Hepatic stellate cell (primary cell): ENCODE results near the gene UNC119B.
A peak's percentile ranks its signal among the peaks of the same experiment; 100 is the strongest.
"Not testable (repeated sequence)": the region's sequence is repeated elsewhere in the genome, so short reads cannot be mapped to it uniquely, and the experiment has no call there.

Experiments
- DNase-seq: peaks from one replicate; pipeline ENCODE4 v3.0.0; 2011; ENCODE audit warnings: low spot score

The UNC119B gene

GRCh38 chr12:120710031-120710804 lies at the start of gene UNC119B:
UNC119B (plus strand) TSS chr12:120710458; CDS start chr12:120710475, 17 bp downstream.
- DNase-seq: peak; percentile 83

- no peak for DNase-seq
Observed at GRCh38 chr12:120661432-120661831, 48.8 kb upstream of the UNC119B start.

DNA sequence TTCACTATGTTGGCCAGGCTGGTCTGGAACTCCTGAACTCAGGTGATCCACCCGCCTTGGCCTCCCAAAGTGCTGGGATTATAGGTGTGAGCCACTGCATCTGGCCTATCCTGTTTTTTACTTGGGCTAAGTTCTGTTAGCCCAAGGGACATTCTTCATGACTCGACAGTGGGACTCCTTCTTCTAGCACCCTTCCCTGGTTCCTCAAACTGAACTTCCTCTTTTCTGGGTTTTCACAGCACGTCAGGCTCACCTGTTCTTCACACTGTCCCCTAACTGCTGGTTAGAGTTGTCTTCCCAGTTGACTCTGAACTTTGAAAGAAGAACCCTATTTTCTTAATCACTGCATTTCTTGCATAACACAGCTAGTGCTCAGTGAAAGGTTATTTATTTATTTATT lies 47.4 kb upstream of the UNC119B start:
- DNase-seq: no peak

GRCh38 chr12:120663741-120664140 lies 46.5 kb upstream of the UNC119B start:
- no peak for DNase-seq

DNA sequence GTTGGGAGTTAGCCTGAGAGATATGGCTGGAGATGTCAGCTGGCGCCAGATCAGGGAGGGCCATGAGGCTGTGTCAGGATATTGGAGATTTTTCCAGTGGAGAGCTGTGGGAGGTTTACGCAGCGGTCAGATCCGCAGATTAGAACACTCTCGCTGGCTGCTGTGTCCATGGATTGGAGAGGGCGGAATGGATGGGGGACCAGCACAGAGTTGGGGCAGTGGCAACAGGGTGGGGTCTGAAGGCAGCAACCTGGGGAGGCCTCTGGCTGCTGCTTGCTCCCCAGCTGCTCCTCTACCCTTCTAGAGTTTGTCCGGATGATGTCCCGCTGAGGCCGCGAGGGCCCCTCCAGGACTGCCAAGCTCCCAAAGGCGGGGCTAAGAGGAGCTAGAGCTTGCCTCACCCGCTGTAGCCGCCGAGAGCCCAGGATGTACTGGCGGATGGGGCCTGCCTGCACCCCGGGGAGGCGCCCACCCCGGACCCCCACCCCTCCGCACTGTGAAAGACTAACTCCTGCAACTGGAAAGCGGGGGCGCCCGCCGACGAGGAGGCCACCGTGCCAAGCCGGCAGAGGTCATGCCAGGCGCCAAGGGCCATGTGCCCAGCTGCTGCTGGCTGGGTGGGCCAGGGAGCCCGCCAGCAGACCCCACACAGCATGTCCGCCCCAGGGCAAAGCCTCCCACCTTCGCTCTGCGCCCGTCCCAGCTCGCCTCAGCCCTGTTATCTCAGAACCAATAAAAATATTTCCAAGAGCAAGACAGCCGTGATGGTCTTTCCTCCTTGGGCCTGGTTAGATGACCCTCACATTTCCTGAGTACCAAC lies 43.5 kb upstream of the UNC119B start:
- DNase-seq: no peak

DNA sequence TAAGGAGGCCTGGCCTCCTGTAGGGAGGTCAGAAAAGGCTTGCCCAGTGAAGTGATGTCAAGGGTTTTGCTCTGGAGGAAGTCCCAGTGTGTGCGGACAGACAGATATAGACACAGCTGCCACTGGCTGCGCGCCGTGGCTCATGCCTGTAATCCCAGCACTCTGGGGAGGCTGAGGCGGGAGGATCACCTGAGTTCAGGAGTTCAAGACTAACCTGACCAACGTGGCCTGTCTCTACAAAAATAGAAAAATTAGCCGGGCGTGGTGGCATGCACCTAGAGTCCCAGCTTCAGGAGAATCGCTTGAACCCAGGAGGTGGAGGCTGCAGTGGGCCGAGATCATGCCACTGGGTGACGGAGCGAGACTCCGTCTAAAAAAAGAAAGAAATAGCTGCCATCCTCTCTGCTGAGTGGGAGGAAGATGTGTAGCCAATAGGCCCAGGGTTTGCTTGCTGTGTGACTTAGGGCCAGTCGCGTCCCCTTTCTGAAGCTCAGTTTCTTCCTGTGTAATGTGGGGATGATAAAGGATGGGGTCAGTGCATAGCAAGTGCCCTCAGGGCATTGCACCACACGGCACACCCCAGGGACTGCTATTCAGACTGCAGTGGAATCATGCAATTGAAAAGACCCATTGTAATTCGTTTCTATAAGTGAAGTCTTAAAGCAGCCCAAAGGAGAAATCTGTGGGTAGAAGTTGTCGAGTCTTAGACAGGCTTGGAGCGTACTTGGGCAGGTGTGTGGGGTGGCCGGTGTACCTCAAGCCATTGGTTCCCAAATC lies 42.0 kb upstream of the UNC119B start:
- no peak for DNase-seq

DNA sequence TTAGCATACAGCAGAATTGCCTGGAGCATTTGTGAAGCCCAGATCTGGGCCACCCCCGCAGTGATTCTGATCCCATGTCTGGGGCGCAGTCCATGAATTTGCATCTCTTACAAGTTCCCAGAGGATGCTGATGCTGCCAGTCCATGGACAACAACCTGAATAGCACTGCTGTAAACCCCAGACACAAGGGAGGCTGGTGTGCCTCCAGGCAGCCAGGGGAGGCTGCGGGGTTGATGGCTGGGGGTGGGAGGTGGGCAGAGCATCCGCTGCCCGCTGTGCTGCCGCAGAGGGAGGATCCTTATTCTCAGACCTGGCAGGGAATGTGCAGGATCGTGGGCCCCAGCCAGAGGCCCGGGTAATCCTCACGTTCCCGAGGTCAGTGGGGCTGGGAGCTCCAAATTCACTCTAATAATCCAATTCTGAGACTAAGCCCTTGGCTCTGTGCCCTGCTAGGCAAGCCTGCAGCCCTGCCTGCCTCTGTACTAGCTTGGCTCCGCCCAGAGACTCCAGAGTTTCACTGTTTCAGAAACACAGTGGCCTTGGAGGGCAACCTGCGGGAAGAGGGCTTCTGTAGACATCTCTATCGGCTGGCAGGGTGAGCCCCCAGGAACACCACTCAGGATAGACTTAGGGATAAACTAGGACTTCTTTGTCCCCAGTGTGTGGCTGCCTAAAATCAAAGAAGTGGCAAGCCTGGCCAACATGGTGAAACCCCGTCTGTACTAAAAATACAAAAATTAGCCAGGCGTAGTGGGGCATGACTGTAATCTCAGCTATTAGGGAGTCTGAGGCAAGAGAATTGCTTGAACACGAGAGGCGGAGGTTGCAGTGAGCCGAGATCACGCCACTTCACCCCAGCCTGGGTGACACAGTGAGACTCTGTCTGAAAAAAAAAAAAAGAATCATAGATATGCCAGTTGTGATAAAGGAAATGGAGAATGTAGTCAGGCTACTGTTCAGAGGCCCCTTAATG lies 41.1 kb upstream of the UNC119B start:
- DNase-seq: peak; percentile 71

DNA sequence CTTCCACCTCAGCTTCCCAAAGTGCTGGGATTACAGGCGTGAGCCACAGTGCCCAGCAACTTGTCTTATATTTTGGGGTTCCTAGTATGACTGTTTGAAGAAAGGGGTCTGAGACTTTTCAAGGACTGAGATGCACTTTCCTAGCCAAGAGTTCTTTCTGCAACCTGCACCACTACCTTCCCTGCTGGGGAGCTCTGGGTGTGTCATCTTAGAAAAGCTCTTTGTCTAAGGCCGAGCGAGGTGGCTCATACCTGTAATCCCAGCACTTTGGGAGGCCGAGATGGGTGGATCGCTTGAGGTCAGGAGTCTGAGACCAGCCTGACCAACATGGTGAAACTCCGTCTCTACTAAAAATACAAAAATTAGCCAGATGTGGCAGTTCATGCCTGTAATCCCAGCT lies 40.0 kb upstream of the UNC119B start:
- DNase-seq: not testable (repeated sequence)

GRCh38 chr12:120670667-120671066 lies 39.6 kb upstream of the UNC119B start:
- DNase-seq: no peak

- DNase-seq: no peak
Observed at GRCh38 chr12:120674097-120674636, 36.1 kb upstream of the UNC119B start.

DNA sequence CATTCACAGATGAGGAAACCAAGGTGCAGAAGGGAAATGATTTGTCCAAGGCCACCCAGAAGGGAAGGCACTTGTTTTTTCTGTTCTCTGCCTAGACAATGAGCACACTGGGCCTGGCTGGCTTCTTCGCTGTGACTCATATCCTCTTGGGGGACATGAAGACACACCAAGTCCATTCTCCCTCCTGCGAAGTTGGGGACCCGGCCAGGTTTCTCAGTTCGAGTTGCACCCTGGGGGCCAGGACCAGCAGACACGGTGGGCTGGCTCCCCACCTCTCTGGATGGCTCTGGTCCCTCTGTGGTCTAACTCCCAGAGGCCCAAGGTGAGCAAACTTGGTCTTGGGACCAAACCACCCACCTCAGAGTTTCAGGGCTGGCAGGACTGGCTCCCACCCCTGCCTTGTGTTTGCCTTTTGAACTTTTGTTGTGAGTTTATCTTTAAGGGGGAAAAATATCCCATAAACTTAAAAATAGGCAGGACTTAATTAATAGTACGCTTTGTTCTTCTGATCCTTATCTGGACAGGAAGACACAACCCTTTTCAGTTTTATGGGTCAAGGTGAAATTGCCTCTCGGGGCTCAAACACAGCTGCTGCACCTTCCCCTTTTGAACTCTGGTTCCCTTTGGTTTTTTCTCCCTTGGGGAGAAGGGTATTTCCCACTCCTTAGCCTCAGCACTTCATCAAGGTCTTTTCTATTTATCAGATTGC lies 32.3 kb upstream of the UNC119B start:
- DNase-seq: no peak

GRCh38 chr12:120678572-120678971 lies 31.7 kb upstream of the UNC119B start:
- DNase-seq: no peak

- DNase-seq: no peak
Observed at GRCh38 chr12:120680165-120680738, 30.0 kb upstream of the UNC119B start.

DNA sequence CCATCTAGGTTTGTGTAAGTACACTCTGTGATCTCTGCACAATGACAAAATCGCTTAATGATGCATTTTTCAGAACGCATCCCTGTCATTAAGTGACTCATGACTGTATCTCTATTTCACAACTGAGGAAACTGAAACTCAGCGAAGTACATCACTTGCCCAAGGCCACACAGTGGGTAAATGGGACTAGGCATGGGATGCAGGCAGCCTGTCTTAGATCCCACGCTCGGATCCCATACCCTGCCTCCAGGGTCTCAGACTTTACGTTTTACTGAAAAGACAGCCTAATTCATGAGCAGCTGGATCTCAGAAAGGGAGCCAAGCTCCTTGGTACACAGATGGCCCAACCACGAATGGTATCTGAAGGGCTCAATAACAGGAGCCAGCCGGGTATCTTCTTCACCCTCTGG lies 25.7 kb upstream of the UNC119B start:
- DNase-seq: no peak

- DNase-seq: no peak
Observed at GRCh38 chr12:120685522-120685921, 24.7 kb upstream of the UNC119B start.

DNA sequence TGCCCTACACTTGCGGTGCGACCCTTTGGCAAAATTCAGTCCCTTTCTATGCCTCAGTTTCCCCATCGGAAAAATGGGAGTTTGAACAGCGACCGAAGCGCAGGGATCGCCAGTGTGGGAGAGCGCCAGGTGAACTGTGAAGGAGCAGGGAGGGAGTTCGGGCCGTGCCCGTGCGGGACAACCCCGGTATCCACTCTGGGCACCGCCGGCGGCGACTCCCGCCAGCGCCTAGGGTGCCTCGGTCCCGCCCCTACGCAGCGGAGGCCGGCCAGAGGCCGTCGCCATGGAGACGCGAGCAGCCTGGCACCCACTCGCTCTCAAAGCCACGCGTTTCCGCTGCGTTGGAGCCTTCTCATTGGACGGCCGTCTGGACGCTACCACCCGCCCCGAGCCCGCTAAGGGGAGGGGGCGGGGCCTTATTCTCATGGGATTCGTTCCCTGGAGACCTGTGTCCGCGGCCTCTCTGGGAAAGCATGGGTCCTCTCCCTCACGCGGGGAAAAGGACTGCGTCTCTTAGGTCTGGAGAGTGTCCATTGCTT lies 24.0 kb upstream of the UNC119B start:
- DNase-seq: peak; percentile 95

DNA sequence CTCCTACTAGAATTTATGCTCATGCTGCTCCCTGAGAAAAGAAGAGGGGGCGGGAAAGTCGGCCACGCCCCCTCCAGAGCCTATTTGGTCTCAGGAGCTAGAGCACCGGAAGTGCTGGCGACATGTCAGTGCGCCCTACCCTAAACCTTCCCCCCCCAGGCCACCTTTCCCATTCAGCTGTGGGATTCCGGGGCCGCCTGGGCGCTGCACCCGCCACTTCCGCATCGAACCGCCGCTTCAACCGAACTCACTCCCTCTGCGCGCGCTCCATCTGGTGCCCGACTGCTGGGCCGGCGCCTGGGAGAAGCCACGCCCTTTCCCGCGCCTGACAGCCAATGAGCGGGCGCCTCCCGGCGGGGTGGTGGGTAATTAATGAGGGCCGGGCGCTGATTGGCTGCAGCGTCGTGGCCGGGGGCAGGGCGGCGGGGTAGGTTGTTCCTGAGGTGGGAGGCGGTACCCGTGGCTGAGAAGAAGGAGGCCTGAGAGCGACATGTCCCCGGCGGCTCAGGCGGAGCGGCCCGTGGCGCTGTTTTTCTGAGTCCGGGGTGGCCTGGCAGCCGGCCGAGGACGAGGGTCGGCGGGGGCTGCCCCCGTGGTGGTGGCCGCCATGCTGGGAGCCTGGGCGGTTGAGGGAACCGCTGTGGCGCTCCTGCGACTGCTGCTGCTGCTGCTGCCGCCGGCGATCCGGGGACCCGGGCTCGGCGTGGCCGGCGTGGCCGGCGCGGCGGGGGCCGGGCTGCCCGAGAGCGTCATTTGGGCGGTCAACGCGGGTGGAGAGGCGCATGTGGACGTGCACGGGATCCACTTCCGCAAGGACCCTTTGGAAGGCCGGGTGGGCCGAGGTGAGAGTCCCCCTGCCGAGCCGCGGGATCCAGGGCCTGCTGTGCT lies 23.3 kb upstream of the UNC119B start, which contains the start of gene MLEC:
MLEC (plus strand) TSS at position 460 of the 888 bp plus-strand sequence; CDS start at position 608, 148 bp downstream.
- DNase-seq: peak; percentile 100

DNA sequence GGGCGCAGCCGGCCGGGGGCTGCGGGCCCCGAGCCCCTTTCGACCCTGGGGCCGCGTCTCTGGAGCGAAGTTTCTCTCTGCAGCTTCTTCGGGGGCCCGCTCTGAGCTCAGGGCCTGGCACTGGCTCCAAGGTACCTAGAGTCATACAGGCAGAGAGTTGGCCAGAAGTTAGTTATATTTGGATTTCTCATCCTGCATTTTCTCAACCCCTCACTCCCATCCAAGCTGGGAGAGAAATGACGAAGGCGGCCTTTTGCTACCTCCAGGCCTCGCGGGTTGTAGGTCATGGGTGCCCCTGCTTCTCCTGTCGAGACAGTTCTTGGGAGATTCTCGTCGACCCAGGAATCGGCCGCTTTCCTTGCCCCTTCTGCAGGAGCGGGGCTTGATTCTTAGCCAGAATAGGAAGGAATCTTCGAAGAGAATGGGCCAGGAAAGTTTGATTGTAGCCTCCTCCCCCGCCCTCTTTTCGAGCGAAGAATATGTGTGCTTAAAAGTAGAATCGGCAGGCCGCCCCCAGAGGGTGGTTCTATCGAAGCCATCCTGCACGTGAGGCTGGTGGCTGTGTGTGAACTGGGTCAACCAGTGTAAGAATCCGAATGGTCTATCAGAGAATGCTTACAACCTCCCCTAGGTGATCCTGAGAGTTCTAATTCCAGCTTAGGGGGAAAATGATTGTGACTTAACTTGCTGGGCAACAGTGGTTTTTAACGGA lies 22.5 kb upstream of the UNC119B start:
- DNase-seq: no peak
